Measurements from ENCODE around the gene KAZN.

Gene KAZN

DNA sequence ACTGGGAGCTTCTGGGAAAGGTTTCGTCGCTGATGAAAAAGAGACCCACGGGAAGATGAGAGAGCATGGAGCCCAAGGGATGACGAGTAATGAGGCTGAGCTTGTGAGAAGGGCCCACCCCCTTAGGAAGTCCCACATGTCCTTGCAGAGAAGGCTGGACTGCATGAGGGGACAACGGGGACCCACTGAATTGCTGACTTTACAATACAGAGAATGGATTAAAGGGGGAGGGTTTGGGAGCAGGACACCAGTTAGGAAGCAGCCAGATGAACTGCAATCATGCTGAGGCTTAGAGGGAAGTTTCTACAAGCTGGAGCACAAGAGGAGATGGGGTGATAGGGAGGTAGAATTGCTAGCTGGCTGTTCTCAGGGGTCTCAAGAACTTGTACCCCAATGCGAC is 549.5 kb downstream of the KAZN start:
- Histone ChIP-seq H3K4me3 (replicated peaks; ENCODE audit: low read depth, low read length) (no peak overlapping the region), H3K27me3 (replicated peaks; ENCODE audit: control insufficient read depth, insufficient read depth, low read length) (peaks cover 1% of the 10 kb centered on the region; the same call in 1 of the 2 replicates), H3K36me3 (ENCODE audit: control insufficient read depth, insufficient read depth, low read length) (no peaks in the 10 kb centered on the region)
- no peak for DNase-seq (ENCODE audit: extremely low read depth, insufficient read length)
- TF ChIP-seq, protein P1, sequence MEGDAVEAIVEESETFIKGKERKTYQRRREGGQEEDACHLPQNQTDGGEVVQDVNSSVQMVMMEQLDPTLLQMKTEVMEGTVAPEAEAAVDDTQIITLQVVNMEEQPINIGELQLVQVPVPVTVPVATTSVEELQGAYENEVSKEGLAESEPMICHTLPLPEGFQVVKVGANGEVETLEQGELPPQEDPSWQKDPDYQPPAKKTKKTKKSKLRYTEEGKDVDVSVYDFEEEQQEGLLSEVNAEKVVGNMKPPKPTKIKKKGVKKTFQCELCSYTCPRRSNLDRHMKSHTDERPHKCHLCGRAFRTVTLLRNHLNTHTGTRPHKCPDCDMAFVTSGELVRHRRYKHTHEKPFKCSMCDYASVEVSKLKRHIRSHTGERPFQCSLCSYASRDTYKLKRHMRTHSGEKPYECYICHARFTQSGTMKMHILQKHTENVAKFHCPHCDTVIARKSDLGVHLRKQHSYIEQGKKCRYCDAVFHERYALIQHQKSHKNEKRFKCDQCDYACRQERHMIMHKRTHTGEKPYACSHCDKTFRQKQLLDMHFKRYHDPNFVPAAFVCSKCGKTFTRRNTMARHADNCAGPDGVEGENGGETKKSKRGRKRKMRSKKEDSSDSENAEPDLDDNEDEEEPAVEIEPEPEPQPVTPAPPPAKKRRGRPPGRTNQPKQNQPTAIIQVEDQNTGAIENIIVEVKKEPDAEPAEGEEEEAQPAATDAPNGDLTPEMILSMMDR (IDR thresholded peaks at IDR 0.05; ENCODE audit: insufficient read depth, low read length, poor library complexity, severe bottlenecking), result no peak

DNA sequence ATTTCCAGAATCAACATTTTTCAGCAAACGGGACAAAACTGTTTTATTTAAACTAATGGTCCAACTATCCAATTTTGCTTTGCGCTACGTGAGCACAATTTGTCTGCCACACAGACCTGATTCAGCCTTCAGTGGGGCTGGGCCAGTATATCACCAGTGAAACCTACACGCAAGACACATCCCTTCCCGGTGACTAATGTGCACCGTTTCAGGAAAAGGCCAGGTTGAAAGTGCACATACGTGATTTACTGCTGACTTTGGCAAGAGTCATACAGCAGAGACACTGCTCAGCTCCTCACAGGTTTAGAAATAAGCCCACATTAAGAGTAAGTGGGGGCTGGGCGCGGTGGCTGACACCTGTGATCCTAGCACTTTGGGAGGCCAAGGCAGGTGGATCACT is 550.0 kb downstream of the KAZN start:
- no peak for DNase-seq (ENCODE audit: extremely low read depth, insufficient read length)
- no peak overlapping the region for H3K4me3 ChIP-seq (replicated peaks; ENCODE audit: low read depth, low read length)
- H3K36me3 ChIP-seq (ENCODE audit: control insufficient read depth, insufficient read depth, low read length), result no peaks in the 10 kb centered on the region
- peaks cover 1% of the 10 kb centered on the region; the same call in 1 of the 2 replicates for H3K27me3 ChIP-seq (replicated peaks; ENCODE audit: control insufficient read depth, insufficient read depth, low read length)
- TF ChIP-seq, protein P1 (IDR thresholded peaks at IDR 0.05; ENCODE audit: insufficient read depth, low read length, poor library complexity, severe bottlenecking), result no peak

- TF ChIP-seq, protein P1 (IDR thresholded peaks at IDR 0.05; ENCODE audit: insufficient read depth, low read length, poor library complexity, severe bottlenecking), result no peak
- no peak for DNase-seq (ENCODE audit: extremely low read depth, insufficient read length)
- no peak overlapping the region for H3K4me3 ChIP-seq (replicated peaks; ENCODE audit: low read depth, low read length)
- no peaks in the 10 kb centered on the region for H3K36me3 ChIP-seq (ENCODE audit: control insufficient read depth, insufficient read depth, low read length)
- H3K27me3 ChIP-seq (replicated peaks; ENCODE audit: control insufficient read depth, insufficient read depth, low read length), result peaks cover 1% of the 10 kb centered on the region; the same call in 1 of the 2 replicates
Observed at GRCh38 chr1:15148941-15149340, 550.5 kb downstream of the KAZN start.

DNA sequence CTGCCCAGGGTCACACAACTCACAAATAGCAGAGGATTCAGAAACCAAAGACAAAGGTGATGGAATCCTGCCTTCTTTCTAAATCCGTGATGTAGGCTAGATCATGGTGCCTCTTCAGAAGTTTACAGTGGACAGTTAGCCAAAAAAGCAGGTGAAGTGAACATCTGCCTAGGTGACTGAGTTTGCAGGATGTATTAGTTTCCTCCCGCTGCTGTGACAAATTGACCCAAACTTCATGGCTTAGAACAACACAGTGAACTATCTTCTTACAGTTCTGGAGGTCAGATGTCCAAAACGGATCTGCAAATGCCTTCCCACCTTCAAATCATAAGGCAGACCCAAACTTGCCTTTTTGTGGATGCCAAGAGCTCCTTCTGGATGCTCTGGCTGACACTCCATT is 551.9 kb downstream of the KAZN start:
- no peak for DNase-seq (ENCODE audit: extremely low read depth, insufficient read length)
- Histone ChIP-seq H3K36me3 (ENCODE audit: control insufficient read depth, insufficient read depth, low read length) (no peaks in the 10 kb centered on the region), H3K27me3 (replicated peaks; ENCODE audit: control insufficient read depth, insufficient read depth, low read length) (peaks cover 1% of the 10 kb centered on the region; the same call in 1 of the 2 replicates), H3K4me3 (replicated peaks; ENCODE audit: low read depth, low read length) (no peak overlapping the region)
- TF ChIP-seq, protein P1 (IDR thresholded peaks at IDR 0.05; ENCODE audit: insufficient read depth, low read length, poor library complexity, severe bottlenecking), result no peak

DNA sequence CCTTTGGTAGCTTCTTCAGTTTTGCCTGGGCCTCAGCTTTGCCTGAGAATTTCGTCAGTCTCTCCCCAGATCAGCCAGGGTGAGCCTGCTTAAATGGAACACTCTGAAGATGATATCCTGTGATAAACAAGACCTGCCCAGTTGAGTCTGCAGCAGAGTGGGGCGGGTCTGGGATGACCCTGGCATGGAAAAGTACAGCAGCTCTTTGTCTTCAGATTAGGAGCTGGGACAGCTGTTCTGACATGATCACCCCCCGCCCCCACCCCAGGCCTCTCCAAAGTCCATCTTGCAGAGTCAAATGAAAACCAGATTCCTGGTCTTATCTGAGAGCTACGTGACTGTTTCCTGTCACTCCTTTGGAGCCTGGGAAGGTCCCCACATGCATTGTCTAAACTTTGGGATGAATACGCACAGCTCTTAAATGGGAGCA is 552.9 kb downstream of the KAZN start:
- Histone ChIP-seq H3K4me3 (replicated peaks; ENCODE audit: low read depth, low read length) (no peak overlapping the region), H3K27me3 (replicated peaks; ENCODE audit: control insufficient read depth, insufficient read depth, low read length) (peaks cover 1% of the 10 kb centered on the region; the same call in 1 of the 2 replicates), H3K36me3 (ENCODE audit: control insufficient read depth, insufficient read depth, low read length) (no peaks in the 10 kb centered on the region)
- TF ChIP-seq, protein P1 (IDR thresholded peaks at IDR 0.05; ENCODE audit: insufficient read depth, low read length, poor library complexity, severe bottlenecking), result no peak
- no peak for DNase-seq (ENCODE audit: extremely low read depth, insufficient read length)

GRCh38 chr1:15151871-15152270 is 553.4 kb downstream of the KAZN start:
- H3K4me3 ChIP-seq (replicated peaks; ENCODE audit: low read depth, low read length), result no peak overlapping the region
- DNase-seq (ENCODE audit: extremely low read depth, insufficient read length), result no peak
- TF ChIP-seq, protein P1 (IDR thresholded peaks at IDR 0.05; ENCODE audit: insufficient read depth, low read length, poor library complexity, severe bottlenecking), result no peak
- H3K27me3 ChIP-seq (replicated peaks; ENCODE audit: control insufficient read depth, insufficient read depth, low read length), result peaks cover 1% of the 10 kb centered on the region; the same call in 1 of the 2 replicates
- no peaks in the 10 kb centered on the region for H3K36me3 ChIP-seq (ENCODE audit: control insufficient read depth, insufficient read depth, low read length)
